Transverse colon (tissue), 4 donors: ENCODE measurements around the gene KLHL17. TPM values are rescaled to one million over a fixed set of nuclear protein-coding genes. Genes with fewer than 3 reads are reported as not detected.
A peak's percentile ranks its signal among the peaks of the same experiment; 100 is the strongest.
"Not testable (repeated sequence)": the region's sequence is repeated elsewhere in the genome, so short reads cannot be mapped to it uniquely, and the experiment has no call there.

Source experiments
- DNase-seq: peaks from one replicate; pipeline ENCODE4 v3.0.0-alpha.2; 2019
- H3K27ac ChIP-seq, 4 donors: fragments of 200-600 bp; sonication (generic); 2 replicates each; pipeline ENCODE4 v1.5.1; 2016 to 2018; ENCODE audit warnings: inconsistent platforms in 4 of 4
- H3K27me3 ChIP-seq: fragments of 200-600 bp; sonication (generic); 2 replicates; pipeline ENCODE4 v1.5.1; 2017; ENCODE audit warnings: inconsistent platforms
- H3K36me3 ChIP-seq, 4 donors: fragments of 200-600 bp; sonication (generic); 2 replicates each; pipeline ENCODE4 v1.5.1; 2017 to 2019; ENCODE audit warnings: inconsistent platforms in 4 of 4
- H3K4me1 ChIP-seq, 4 donors: fragments of 200-600 bp; sonication (generic); 2 replicates each; pipeline ENCODE4 v1.5.1; 2017 to 2020; ENCODE audit warnings: inconsistent platforms in 4 of 4
- H3K4me3 ChIP-seq, 4 donors: fragments of 200-600 bp; sonication (generic); 1 replicate in 1 of 4; 2 replicates in 3 of 4; pipeline versions ENCODE4 v1.5.1 to v1.6.1; 2017 to 2019; ENCODE audit warnings: inconsistent platforms in 4 of 4
- H3K9me3 ChIP-seq, 2 donors: fragments of 200-600 bp; sonication (generic); 2 replicates each; pipeline ENCODE4 v1.5.1; 2017 to 2019; ENCODE audit warnings: inconsistent platforms in 2 of 2
- EP300 ChIP-seq: sonication (generic); formaldehyde crosslinking; IDR thresholded peaks from one replicate; pipeline ENCODE4 v1.6.1; 2017; ENCODE audit warnings: antibody characterized with exemption, low read depth
- POLR2A ChIP-seq: fragments of 450-650 bp; IDR thresholded peaks from one replicate; pipeline ENCODE4 v1.6.1; 2016; ENCODE audit warnings: antibody characterized with exemption, mild to moderate bottlenecking, moderate library complexity
- POLR2AphosphoS5 ChIP-seq, 3 donors: sonication (generic); formaldehyde crosslinking; IDR thresholded peaks; one replicate each; pipeline ENCODE4 v1.6.1; 2016; ENCODE audit warnings: antibody characterized with exemption in 3 of 3
- WGBS, 2 donors: methylation state at CpG; one replicate each; pipeline ENCODE4 v1.1.5; 2018; ENCODE audit warnings: low coverage in 1 of 2; 5-methylcytosine and 5-hydroxymethylcytosine counted together
- in situ Hi-C, 4 donors: fragments of 200-750 bp; cut with MboI; loops; one replicate each; pipeline versions ENCODE4 v1.15.0 to v1.15.1; 2017; ENCODE audit warnings: low sequenced_read_pairs in 3 of 4, low pct_ligation_motif_present in 1 of 4, low pct_unique_long_range_greater_than_20kb in 1 of 4
- intact Hi-C: fragments of 100-400 bp; cut with DNase I; formaldehyde crosslinking; loops from one replicate; pipeline ENCODE4 v1.15.1; 2023; ENCODE audit warnings: low total_unique reads
- total RNA-seq, 4 donors: library from RNA; depleted of rRNA; stranded (reverse); fragments of >200 nt; gene quantifications; one replicate each; pipeline ENCODE4 v1.1.0, GENCODE V29; 2016
- TF ChIP-seq, protein P1 (sequence below), 5 experiments: fragments of 200-600 bp in 3 of 5; fragments of 450-650 bp in 2 of 5; sonication (generic) in 3 of 5; IDR thresholded peaks; 1 replicate in 2 of 5; 2 replicates in 3 of 5; pipeline ENCODE4 v1.5.1; 2016 to 2017; ENCODE audit warnings: antibody characterized with exemption in 5 of 5, inconsistent platforms in 3 of 5, mild to moderate bottlenecking in 2 of 5, moderate library complexity in 1 of 5

The KLHL17 gene
- total RNA-seq, 4 donors from 2014 or later = 10.8 to 26.1 (median 11.4) TPM

DNA sequence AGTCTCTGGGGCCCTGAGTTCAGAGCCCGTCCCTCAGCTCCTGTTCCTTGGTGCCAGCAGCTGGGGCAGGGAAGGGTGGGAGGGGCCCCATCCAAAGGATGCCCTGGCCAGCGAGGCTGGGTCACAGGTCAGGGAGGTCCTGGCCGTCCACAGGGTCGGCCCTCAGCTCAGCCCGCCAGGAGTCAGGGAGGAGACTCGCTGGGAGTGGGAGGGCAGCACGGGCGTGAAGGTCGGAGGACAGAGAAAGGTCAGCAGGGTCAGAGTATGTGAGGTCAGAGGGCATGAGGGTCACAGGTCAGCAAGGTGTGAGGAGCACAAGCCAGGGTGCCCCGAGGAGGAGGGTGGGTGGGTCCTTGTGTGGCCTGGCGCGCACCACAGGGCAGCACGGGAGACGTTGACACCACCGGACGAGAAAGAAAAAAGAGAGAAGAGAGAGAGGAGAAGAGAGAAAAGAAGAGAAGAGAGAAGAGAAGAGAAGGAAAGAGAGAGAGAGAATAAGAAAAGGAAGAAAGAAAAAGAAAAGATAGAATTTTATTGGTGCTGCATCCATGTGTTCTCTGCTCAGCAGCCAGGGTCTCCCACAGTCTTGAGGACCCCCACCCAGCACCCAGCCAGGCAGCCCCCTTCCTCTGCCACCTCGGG, 14.4 kb downstream of the KLHL17 start:
- no peaks in the 10 kb centered on the region for H3K36me3 ChIP-seq
- no peaks in the 10 kb centered on the region for H3K9me3 ChIP-seq
- DNase-seq = no peak
- intact Hi-C loops (no loop called here), in situ Hi-C loops (no loop called here)
- H3K4me3 ChIP-seq = no peak overlapping the region
- TF ChIP-seq, protein P1, sequence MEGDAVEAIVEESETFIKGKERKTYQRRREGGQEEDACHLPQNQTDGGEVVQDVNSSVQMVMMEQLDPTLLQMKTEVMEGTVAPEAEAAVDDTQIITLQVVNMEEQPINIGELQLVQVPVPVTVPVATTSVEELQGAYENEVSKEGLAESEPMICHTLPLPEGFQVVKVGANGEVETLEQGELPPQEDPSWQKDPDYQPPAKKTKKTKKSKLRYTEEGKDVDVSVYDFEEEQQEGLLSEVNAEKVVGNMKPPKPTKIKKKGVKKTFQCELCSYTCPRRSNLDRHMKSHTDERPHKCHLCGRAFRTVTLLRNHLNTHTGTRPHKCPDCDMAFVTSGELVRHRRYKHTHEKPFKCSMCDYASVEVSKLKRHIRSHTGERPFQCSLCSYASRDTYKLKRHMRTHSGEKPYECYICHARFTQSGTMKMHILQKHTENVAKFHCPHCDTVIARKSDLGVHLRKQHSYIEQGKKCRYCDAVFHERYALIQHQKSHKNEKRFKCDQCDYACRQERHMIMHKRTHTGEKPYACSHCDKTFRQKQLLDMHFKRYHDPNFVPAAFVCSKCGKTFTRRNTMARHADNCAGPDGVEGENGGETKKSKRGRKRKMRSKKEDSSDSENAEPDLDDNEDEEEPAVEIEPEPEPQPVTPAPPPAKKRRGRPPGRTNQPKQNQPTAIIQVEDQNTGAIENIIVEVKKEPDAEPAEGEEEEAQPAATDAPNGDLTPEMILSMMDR (IDR thresholded peaks at IDR 0.05) = no peak
- no peak for TF ChIP-seq POLR2AphosphoS5 (IDR thresholded peaks at IDR 0.05)
- TF ChIP-seq EP300 = no peak
- TF ChIP-seq POLR2A = no peak
- H3K27ac ChIP-seq = no peak overlapping the region
- H3K27me3 ChIP-seq = peaks cover 58% of the 10 kb centered on the region
- 53 to 77% methylated on average over 8 to 17 of the region's 17 CpGs for WGBS, 2 donors
- H3K4me1 ChIP-seq = peaks cover 0 to 9% (median 7%) of the 10 kb centered on the region in 4 donors

DNA sequence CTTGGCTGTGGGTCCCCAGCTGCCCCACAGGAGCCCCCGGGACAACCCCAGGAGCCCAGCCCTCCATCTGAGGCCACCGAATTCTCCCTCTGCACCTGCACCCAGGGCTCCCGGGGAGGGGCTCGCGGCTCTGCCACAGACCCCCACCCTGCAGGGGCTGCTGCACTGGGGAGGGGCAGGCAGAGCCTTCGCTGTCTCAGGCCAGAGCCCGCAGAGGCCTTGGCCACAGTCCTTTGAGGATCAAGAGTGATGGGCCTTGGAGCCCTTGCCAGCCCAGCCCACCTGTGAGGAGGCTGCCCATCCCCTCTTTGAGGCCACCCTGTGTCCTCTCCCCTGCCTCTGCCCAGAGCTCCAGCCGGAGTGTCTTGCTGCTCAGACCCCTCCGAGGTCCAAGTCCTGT, 15.0 kb downstream of the KLHL17 start:
- peaks cover 58% of the 10 kb centered on the region for H3K27me3 ChIP-seq
- H3K9me3 ChIP-seq = no peaks in the 10 kb centered on the region
- no peak overlapping the region for H3K27ac ChIP-seq
- in situ Hi-C loops = no loop called here
- no peak overlapping the region for H3K4me3 ChIP-seq
- no peaks in the 10 kb centered on the region for H3K36me3 ChIP-seq
- H3K4me1 ChIP-seq = peaks cover 0 to 9% (median 7%) of the 10 kb centered on the region in 4 donors
- DNase-seq = no peak
- intact Hi-C loops = no loop called here
- WGBS, 2 donors = 54% methylated on average over 7 of the region's 9 CpGs; no CpG with 5 or more reads in 1 of the 2 donors
- no peak for TF ChIP-seq EP300
- no peak for TF ChIP-seq POLR2AphosphoS5 (IDR thresholded peaks at IDR 0.05)
- TF ChIP-seq, protein P1 (IDR thresholded peaks at IDR 0.05) = no peak
- no peak for TF ChIP-seq POLR2A

DNA sequence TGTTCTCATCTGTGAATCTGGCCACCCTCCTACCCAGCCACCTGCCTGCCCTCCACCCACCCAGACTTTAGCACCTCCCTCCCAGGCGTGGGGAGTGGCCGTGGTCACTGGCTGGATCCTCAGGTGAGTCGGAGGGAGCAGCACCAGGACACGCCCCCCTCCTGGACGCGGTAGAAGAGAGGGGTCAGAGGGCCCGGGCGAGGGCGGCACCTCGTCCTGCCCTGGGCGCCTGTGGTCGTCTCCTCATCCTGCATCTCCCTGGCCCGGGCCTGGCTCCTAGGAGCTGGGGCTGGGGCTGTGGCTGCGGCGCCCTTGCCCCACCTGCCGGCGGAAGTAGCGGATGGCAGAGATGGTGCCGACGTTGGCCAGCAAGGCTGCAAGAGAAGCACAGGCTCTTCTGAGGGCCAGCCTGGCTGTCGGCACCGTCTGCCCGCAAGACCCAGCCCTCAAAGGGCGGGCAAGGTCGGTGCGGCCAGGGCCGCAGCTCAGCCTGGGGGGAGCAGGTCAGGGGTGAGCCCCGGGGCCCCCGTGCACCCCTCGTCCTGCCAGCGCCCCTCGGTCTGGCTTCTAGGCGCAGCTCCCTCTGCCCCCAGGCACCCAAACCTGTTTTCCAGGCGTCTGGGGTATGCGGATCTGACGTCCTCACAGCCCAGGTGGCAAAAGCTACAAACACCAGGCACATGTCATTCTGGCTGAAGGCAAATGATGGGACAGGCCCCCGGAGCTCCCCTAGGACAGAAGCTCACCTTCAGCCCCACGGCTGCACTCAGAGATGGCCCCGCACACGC, 15.7 kb downstream of the KLHL17 start:
- Histone ChIP-seq H3K27me3 (peaks cover 58% of the 10 kb centered on the region), H3K4me3 (peak overlapping the region in 2 of 4 donors; percentile 30 to 44), H3K9me3 (no peaks in the 10 kb centered on the region), H3K27ac (peak overlapping the region in 3 of 4 donors; percentile 43 to 60 (median 56)), H3K4me1 (peaks cover 0 to 9% (median 7%) of the 10 kb centered on the region in 4 donors), H3K36me3 (no peaks in the 10 kb centered on the region)
- 9% methylated on average over 39 of the region's 40 CpGs; no CpG with 5 or more reads in 1 of the 2 donors for WGBS, 2 donors
- peak; percentile 67 for DNase-seq
- no peak for TF ChIP-seq POLR2AphosphoS5 (IDR thresholded peaks at IDR 0.05)
- TF ChIP-seq, protein P1 (IDR thresholded peaks at IDR 0.05) = peak; percentile 53 to 85 (median 77)
- in situ Hi-C loops = no loop called here
- intact Hi-C loops = no loop called here

DNA sequence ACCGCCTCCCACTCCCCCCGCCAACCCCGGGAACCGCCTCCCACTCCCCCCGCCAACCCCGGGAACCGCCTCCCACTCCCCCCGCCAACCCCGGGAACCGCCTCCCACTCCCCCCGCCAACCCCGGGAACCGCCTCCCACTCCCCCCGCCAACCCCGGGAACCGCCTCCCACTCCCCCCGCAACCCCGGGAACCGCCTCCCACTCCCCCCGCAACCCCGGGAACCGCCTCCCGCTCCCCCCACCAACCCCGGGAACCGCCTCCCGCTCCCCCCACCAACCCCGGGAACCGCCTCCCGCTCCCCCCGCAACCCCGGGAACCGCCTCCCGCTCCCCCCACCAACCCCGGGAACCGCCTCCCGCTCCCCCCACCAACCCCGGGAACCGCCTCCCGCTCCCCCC, 16.4 kb downstream of the KLHL17 start:
- H3K27ac ChIP-seq, H3K9me3 ChIP-seq, intact Hi-C loops, in situ Hi-C loops, H3K36me3 ChIP-seq, H3K4me1 ChIP-seq, DNase-seq, H3K4me3 ChIP-seq: not testable (repeated sequence)
- peaks cover 58% of the 10 kb centered on the region for H3K27me3 ChIP-seq
- no CpG with 5 or more reads among the region's 39 CpGs for WGBS, 2 donors
